SJCRH30 (cell line): ENCODE measurements around the gene SHC1. TPM values are rescaled to one million over a fixed set of nuclear protein-coding genes. Genes with fewer than 3 reads are reported as not detected.

ENCODE experiments used
- DNase-seq, 2 experiments: peaks; one replicate each; pipeline ENCODE4 v3.0.0-alpha.2; 2015 to 2020
- H3K27ac ChIP-seq: fragments of 250-450 bp; sonication (Bioruptor Pico); 2 replicates; pipeline ENCODE4 v1.5.1; 2020; ENCODE audit warnings: mild to moderate bottlenecking, moderate library complexity
- H3K27me3 ChIP-seq: fragments of 250-450 bp; sonication (Bioruptor Pico); 2 replicates; pipeline ENCODE4 v1.5.1; 2020; ENCODE audit warnings: mild to moderate bottlenecking, moderate library complexity
- H3K36me3 ChIP-seq: fragments of 250-450 bp; sonication (Bioruptor Pico); 2 replicates; pipeline ENCODE4 v1.5.1; 2020; ENCODE audit warnings: mild to moderate bottlenecking, moderate library complexity
- H3K4me1 ChIP-seq: fragments of 250-450 bp; sonication (Bioruptor Pico); 2 replicates; pipeline ENCODE4 v1.5.1; 2020; ENCODE audit warnings: mild to moderate bottlenecking, moderate library complexity
- H3K4me3 ChIP-seq: fragments of 250-450 bp; sonication (Bioruptor Pico); 2 replicates; pipeline ENCODE4 v1.5.1; 2020; ENCODE audit warnings: mild to moderate bottlenecking, moderate library complexity
- H3K9me3 ChIP-seq: fragments of 250-450 bp; sonication (Bioruptor Pico); replicated peaks from 2 replicates; pipeline ENCODE4 v1.5.1; 2020; ENCODE audit warnings: mild to moderate bottlenecking, moderate library complexity
- total RNA-seq: library from RNA; depleted of rRNA; stranded (reverse); fragments of >200 nt; shearing (Covaris generic); gene quantifications from 2 replicates; pipeline ENCODE4 v1.2.3, GENCODE V29; 2014; rRNA removed

SHC1 gene
- total RNA-seq: 102 and 110 TPM in 2 replicates

- peaks cover 25% of the 10 kb centered on the region for H3K4me1 ChIP-seq
Measured at GRCh38 chr1:154970631-154971340, at the start of gene SHC1. SHC1 (minus strand) TSS chr1:154970747; CDS start chr1:154970526, 221 bp downstream.

GRCh38 chr1:155019377-155020245 is 49.1 kb upstream of the SHC1 start:
- no peak for DNase-seq
- H3K27ac ChIP-seq: no peak overlapping the region
- H3K36me3 ChIP-seq: no peaks in the 10 kb centered on the region
- no peak overlapping the region for H3K4me3 ChIP-seq
- H3K9me3 ChIP-seq: no peaks in the 10 kb centered on the region
- H3K4me1 ChIP-seq: peaks cover 6% of the 10 kb centered on the region
- no peaks in the 10 kb centered on the region for H3K27me3 ChIP-seq

More at GRCh38 chr1:154970631-154971340, at the start of gene SHC1:
- Histone ChIP-seq H3K27ac (peak within 1 kb of the TSS; percentile 76), H3K9me3 (no peaks in the 10 kb centered on the region), H3K27me3 (no peaks in the 10 kb centered on the region), H3K36me3 (peaks cover 20% of the 10 kb centered on the region), H3K4me3 (peak within 1 kb of the TSS; percentile 48)
- DNase-seq: peak; percentile 92 to 93

- no peak overlapping the region for H3K27ac ChIP-seq
- no peak for DNase-seq
- no peaks in the 10 kb centered on the region for H3K36me3 ChIP-seq
- H3K27me3 ChIP-seq: no peaks in the 10 kb centered on the region
- no peak overlapping the region for H3K4me3 ChIP-seq
- H3K4me1 ChIP-seq: peaks cover 6% of the 10 kb centered on the region
- no peaks in the 10 kb centered on the region for H3K9me3 ChIP-seq
Measured at GRCh38 chr1:155018617-155019348, 48.2 kb upstream of the SHC1 start.

- Histone ChIP-seq H3K27me3 (no peaks in the 10 kb centered on the region), H3K4me1 (peaks cover 6% of the 10 kb centered on the region), H3K9me3 (no peaks in the 10 kb centered on the region), H3K4me3 (peak overlapping the region; percentile 59), H3K27ac (no peak overlapping the region), H3K36me3 (no peaks in the 10 kb centered on the region)
- no peak for DNase-seq
Measured at GRCh38 chr1:155017946-155018316, 47.4 kb upstream of the SHC1 start.

- peak; percentile 93 to 94 for DNase-seq
- peaks cover 6% of the 10 kb centered on the region for H3K4me1 ChIP-seq
- H3K4me3 ChIP-seq: peak overlapping the region; percentile 59
- peak overlapping the region; percentile 68 for H3K27ac ChIP-seq
- H3K9me3 ChIP-seq: no peaks in the 10 kb centered on the region
- no peaks in the 10 kb centered on the region for H3K27me3 ChIP-seq
- no peaks in the 10 kb centered on the region for H3K36me3 ChIP-seq
Measured at GRCh38 chr1:155017041-155017945, 46.7 kb upstream of the SHC1 start.

- H3K27me3 ChIP-seq: no peaks in the 10 kb centered on the region
- peaks cover 6% of the 10 kb centered on the region for H3K4me1 ChIP-seq
- no peak overlapping the region for H3K4me3 ChIP-seq
- DNase-seq: no peak
- no peaks in the 10 kb centered on the region for H3K36me3 ChIP-seq
- H3K27ac ChIP-seq: peak overlapping the region; percentile 68; the same call in 1 of the 2 replicates
- no peaks in the 10 kb centered on the region for H3K9me3 ChIP-seq
Measured at GRCh38 chr1:155016231-155016831, 45.8 kb upstream of the SHC1 start.

GRCh38 chr1:155015527-155016230 is 45.1 kb upstream of the SHC1 start:
- no peaks in the 10 kb centered on the region for H3K9me3 ChIP-seq
- no peak for DNase-seq
- H3K27ac ChIP-seq: no peak overlapping the region
- H3K4me1 ChIP-seq: peaks cover 6% of the 10 kb centered on the region
- H3K4me3 ChIP-seq: no peak overlapping the region
- no peaks in the 10 kb centered on the region for H3K36me3 ChIP-seq
- H3K27me3 ChIP-seq: no peaks in the 10 kb centered on the region

- H3K9me3 ChIP-seq: no peaks in the 10 kb centered on the region
- DNase-seq: no peak
Measured at GRCh38 chr1:155014709-155015508, 44.4 kb upstream of the SHC1 start.

GRCh38 chr1:155013632-155014031 is 43.1 kb upstream of the SHC1 start:
- peaks cover 6% of the 10 kb centered on the region for H3K4me1 ChIP-seq
- H3K27ac ChIP-seq: no peak overlapping the region
- no peak for DNase-seq
- no peaks in the 10 kb centered on the region for H3K27me3 ChIP-seq
- H3K36me3 ChIP-seq: no peaks in the 10 kb centered on the region
- H3K9me3 ChIP-seq: no peaks in the 10 kb centered on the region
- no peak overlapping the region for H3K4me3 ChIP-seq

More at GRCh38 chr1:155014709-155015508, 44.4 kb upstream of the SHC1 start:
- no peak overlapping the region for H3K27ac ChIP-seq
- H3K4me3 ChIP-seq: no peak overlapping the region
- H3K27me3 ChIP-seq: no peaks in the 10 kb centered on the region
- H3K4me1 ChIP-seq: peaks cover 6% of the 10 kb centered on the region
- no peaks in the 10 kb centered on the region for H3K36me3 ChIP-seq

GRCh38 chr1:155012776-155013602 is 42.4 kb upstream of the SHC1 start:
- no peaks in the 10 kb centered on the region for H3K36me3 ChIP-seq
- H3K4me1 ChIP-seq: peaks cover 6% of the 10 kb centered on the region
- H3K9me3 ChIP-seq: no peaks in the 10 kb centered on the region
- DNase-seq: no peak
- no peaks in the 10 kb centered on the region for H3K27me3 ChIP-seq
- no peak overlapping the region for H3K4me3 ChIP-seq
- H3K27ac ChIP-seq: no peak overlapping the region

- peaks cover 6% of the 10 kb centered on the region for H3K4me1 ChIP-seq
- peak; percentile 50 to 53 for DNase-seq
Measured at GRCh38 chr1:155012026-155012546, 41.5 kb upstream of the SHC1 start.

More at GRCh38 chr1:155012026-155012546, 41.5 kb upstream of the SHC1 start:
- H3K4me3 ChIP-seq: no peak overlapping the region
- H3K27ac ChIP-seq: no peak overlapping the region
- H3K36me3 ChIP-seq: no peaks in the 10 kb centered on the region
- H3K27me3 ChIP-seq: no peaks in the 10 kb centered on the region
- H3K9me3 ChIP-seq: no peaks in the 10 kb centered on the region
